NB4 (cell line): ENCODE results near the gene RABL3.

Experiments
- DNase-seq: peaks from one replicate; pipeline ENCODE4 v3.0.0; 2010; ENCODE audit warnings: low read depth
- H3K4me3 ChIP-seq: one replicate; pipeline ENCODE4 v1.5.1; 2011; ENCODE audit warnings: mild to moderate bottlenecking, low read depth, low read length, moderate library complexity
- CTCF ChIP-seq: IDR thresholded peaks from one replicate; pipeline ENCODE4 v1.5.1; 2012; ENCODE audit warnings: low read depth, low read length
- MAX ChIP-seq: IDR thresholded peaks from 2 replicates; pipeline ENCODE4 v1.6.1; 2011; ENCODE audit warnings: low read depth, low read length
- MYC ChIP-seq: IDR thresholded peaks from 2 replicates; pipeline ENCODE4 v1.6.1; 2011; ENCODE audit warnings: low read depth, low read length
- POLR2A ChIP-seq: IDR thresholded peaks from 2 replicates; pipeline ENCODE4 v1.6.1; 2011; ENCODE audit warnings: mild to moderate bottlenecking; ENCODE audit not compliant: insufficient read length; ENCODE audit errors: extremely low read depth

Gene RABL3

DNA sequence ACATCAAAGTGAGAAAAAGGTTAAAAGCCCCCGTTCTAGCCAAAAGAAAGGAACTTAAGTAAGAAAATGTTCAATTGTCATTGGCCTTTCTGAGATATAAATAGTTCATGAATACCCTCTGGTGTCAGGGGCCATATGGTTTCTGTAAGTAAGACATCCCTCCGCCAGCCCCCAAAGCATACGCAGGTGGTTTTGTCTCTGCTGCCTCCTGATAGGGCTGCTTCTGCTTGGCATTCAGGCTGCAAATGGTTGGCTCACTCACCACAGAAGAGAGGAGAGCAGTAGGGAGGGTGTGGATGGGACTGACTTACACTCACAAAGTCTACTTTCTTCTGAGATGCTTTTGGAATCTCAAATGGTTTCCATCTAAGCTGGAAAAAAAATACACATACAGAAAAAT lies 90.0 kb downstream of the RABL3 start:
- TF ChIP-seq CTCF, result no peak
- TF ChIP-seq MAX, result no peak
- TF ChIP-seq MYC, result no peak
- no peak for TF ChIP-seq POLR2A
- no peak for DNase-seq
- H3K4me3 ChIP-seq, result no peak overlapping the region

DNA sequence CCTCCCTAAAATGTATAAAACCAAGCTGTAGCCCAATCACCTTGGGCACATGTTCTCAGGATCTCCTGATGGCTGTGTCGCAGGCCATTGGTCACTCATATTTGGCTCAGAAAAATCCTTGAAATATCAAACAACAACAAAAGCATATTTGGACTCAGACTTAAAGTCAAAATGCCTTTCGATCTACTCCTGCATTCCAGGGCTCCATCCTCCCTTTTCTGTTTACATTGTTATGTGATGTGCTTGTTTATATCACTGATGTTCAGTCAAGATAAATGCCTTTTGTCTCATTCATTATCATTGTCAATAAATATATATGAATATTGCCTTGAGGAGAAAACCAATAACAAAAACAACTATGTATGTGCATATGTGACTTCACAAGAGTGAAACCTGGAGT lies 92.0 kb downstream of the RABL3 start:
- no peak overlapping the region for H3K4me3 ChIP-seq
- DNase-seq, result no peak
- no peak for TF ChIP-seq CTCF
- no peak for TF ChIP-seq MAX
- TF ChIP-seq POLR2A, result no peak

GRCh38 chr3:120649830-120650233 lies 92.5 kb downstream of the RABL3 start:
- TF ChIP-seq POLR2A (no peak), MAX (no peak)
- H3K4me3 ChIP-seq, result no peak overlapping the region
- DNase-seq, result peak; percentile 31

- H3K4me3 ChIP-seq, result no peak overlapping the region
- no peak for DNase-seq
- TF ChIP-seq POLR2A (no peak), CTCF (no peak), MAX (no peak), MYC (no peak)
Measured at GRCh38 chr3:120648290-120648689, 94.0 kb downstream of the RABL3 start.

- H3K4me3 ChIP-seq, result no peak overlapping the region
- no peak for DNase-seq
- TF ChIP-seq MYC (no peak), POLR2A (no peak), MAX (no peak), CTCF (no peak)
Measured at GRCh38 chr3:120646771-120647432, 95.4 kb downstream of the RABL3 start.

- no peak overlapping the region for H3K4me3 ChIP-seq
- TF ChIP-seq CTCF (no peak), MAX (no peak), POLR2A (no peak), MYC (no peak)
- peak; percentile 43 for DNase-seq
Measured at GRCh38 chr3:120645083-120645845, 97.1 kb downstream of the RABL3 start.
